H1 (cell line): ENCODE results near the gene TLE5. TPM values are rescaled to one million over a fixed set of nuclear protein-coding genes. Genes with fewer than 3 reads are reported as not detected.

Experiments used
- CTCF ChIA-PET: fragments of 300-600 bp; sonication (Branson Sonifier 250); formaldehyde crosslinking; loops from one replicate; lab custom pipeline; 2021; ENCODE audit not compliant: partially characterized antibody; lab: Charles Lee
- POLR2A ChIA-PET: fragments of 300-600 bp; sonication (Branson Sonifier 250); formaldehyde crosslinking; loops from one replicate; lab custom pipeline; 2021; ENCODE audit warnings: inconsistent platforms; ENCODE audit not compliant: partially characterized antibody; lab: Charles Lee
- DNase-seq, 2 experiments: peaks; one replicate each; pipeline versions ENCODE4 v3.0.0 to v3.0.0-alpha.2; 2010 to 2022; ENCODE audit warnings: low spot score in 2 of 2, low read depth in 1 of 2, mixed read lengths in 1 of 2
- FAIRE-seq: peaks from 2 replicates; lab custom pipeline; 2011; peaks lifted over from hg19 to GRCh38; lab: Jason Lieb, UNC
- H2AFZ ChIP-seq: 2 replicates; pipeline ENCODE4 v1.8.1; 2012; ENCODE audit warnings: low read length, inconsistent platforms
- H2AK5ac ChIP-seq: 2 replicates; pipeline ENCODE4 v1.6.1; 2013; ENCODE audit warnings: low read depth, low read length
- H2BK120ac ChIP-seq: replicated peaks from 2 replicates; pipeline ENCODE3; 2013; ENCODE audit warnings: low read depth, low read length, inconsistent platforms
- H2BK12ac ChIP-seq: 2 replicates; pipeline ENCODE4 v1.6.1; 2013; ENCODE audit warnings: low read depth, low read length
- H2BK15ac ChIP-seq: 2 replicates; pipeline ENCODE4 v1.6.1; 2013; ENCODE audit warnings: low read length
- H2BK20ac ChIP-seq: 2 replicates; pipeline ENCODE4 v1.6.1; 2013; ENCODE audit warnings: low read length
- H2BK5ac ChIP-seq: 2 replicates; pipeline ENCODE4 v1.6.1; 2013; ENCODE audit warnings: low read depth, low read length
- H3K14ac ChIP-seq: 2 replicates; pipeline ENCODE4 v1.6.1; 2013; ENCODE audit warnings: inconsistent platforms; ENCODE audit not compliant: insufficient read length
- H3K18ac ChIP-seq: 2 replicates; pipeline ENCODE4 v1.6.1; 2013; ENCODE audit warnings: low read length; ENCODE audit errors: extremely low read depth
- H3K23ac ChIP-seq: 2 replicates; pipeline ENCODE4 v1.6.1; 2013; ENCODE audit warnings: inconsistent platforms; ENCODE audit not compliant: insufficient read length
- H3K23me2 ChIP-seq: 2 replicates; pipeline ENCODE4 v1.6.1; 2013; ENCODE audit warnings: low read depth, low read length
- H3K27ac ChIP-seq: 2 replicates; pipeline ENCODE4 v1.6.1; 2011; ENCODE audit warnings: low read depth, low read length, inconsistent platforms
- H3K27me3 ChIP-seq, 4 experiments: replicated peaks in 1 of 4; 1 replicate in 1 of 4; 2 replicates in 3 of 4; pipeline versions ENCODE4 v1.6.1 to v1.8.1; 2011 to 2013; ENCODE audit warnings: low read length in 3 of 4, mild to moderate bottlenecking in 3 of 4, inconsistent platforms in 2 of 4, mixed read lengths in 2 of 4, moderate library complexity in 1 of 4; ENCODE audit not compliant: control insufficient read depth in 3 of 4, insufficient read depth in 3 of 4; ENCODE audit errors: extremely low read depth in 1 of 4
- H3K36me3 ChIP-seq, 4 experiments: 2 replicates each; pipeline versions ENCODE4 v1.6.1 to v1.8.1; 2011 to 2013; ENCODE audit warnings: mild to moderate bottlenecking in 4 of 4, low read length in 3 of 4, moderate library complexity in 2 of 4, control low read depth in 1 of 4, inconsistent platforms in 1 of 4; ENCODE audit not compliant: insufficient read depth in 4 of 4, control insufficient read depth in 2 of 4
- H3K4ac ChIP-seq: replicated peaks from 2 replicates; pipeline ENCODE3; 2013; ENCODE audit warnings: low read length, low read depth, mixed read lengths, inconsistent platforms; ENCODE audit not compliant: insufficient read length
- H3K4me1 ChIP-seq, 4 experiments: replicated peaks in 1 of 4; 1 replicate in 1 of 4; 2 replicates in 3 of 4; pipeline versions ENCODE4 v1.6.1 to v1.8.1; 2011 to 2013; ENCODE audit warnings: low read length in 3 of 4, inconsistent platforms in 2 of 4, mixed read lengths in 1 of 4; ENCODE audit not compliant: insufficient read depth in 4 of 4, control insufficient read depth in 3 of 4
- H3K4me2 ChIP-seq, 2 experiments: 2 replicates each; pipeline versions ENCODE4 v1.6.1 to v1.8.1; 2011 to 2013; ENCODE audit warnings: low read depth in 2 of 2, low read length in 2 of 2, control low read depth in 1 of 2, inconsistent platforms in 1 of 2, mild to moderate bottlenecking in 1 of 2; ENCODE audit not compliant: insufficient read depth in 1 of 2
- H3K4me3 ChIP-seq, 4 experiments: fragments of 200-600, 300-600 bp in 1 of 4; sonication (generic), shearing (Covaris generic), sonication (Bioruptor Twin) in 1 of 4; 2 replicates each; pipeline versions ENCODE4 v1.5.1 to v1.8.1; 2011 to 2016; ENCODE audit warnings: low read length in 4 of 4, low read depth in 3 of 4, control low read depth in 2 of 4, inconsistent platforms in 2 of 4, mild to moderate bottlenecking in 2 of 4, mixed read lengths in 1 of 4, moderate library complexity in 1 of 4; ENCODE audit not compliant: insufficient read depth in 2 of 4; ENCODE audit errors: extremely low read depth in 1 of 4
- H3K56ac ChIP-seq: replicated peaks from 2 replicates; pipeline ENCODE3; 2013; ENCODE audit warnings: low read depth, mild to moderate bottlenecking, mixed read lengths, low read length, inconsistent platforms; ENCODE audit not compliant: insufficient read length
- H3K79me1 ChIP-seq: 2 replicates; pipeline ENCODE4 v1.6.1; 2013; ENCODE audit warnings: low read depth, low read length, control low read depth
- H3K79me2 ChIP-seq, 2 experiments: 2 replicates each; pipeline versions ENCODE4 v1.6.1 to v1.8.1; 2012 to 2013; ENCODE audit warnings: low read length in 2 of 2, mild to moderate bottlenecking in 2 of 2, inconsistent platforms in 1 of 2; ENCODE audit not compliant: insufficient read depth in 2 of 2, control insufficient read depth in 1 of 2
- H3K9ac ChIP-seq, 4 experiments: replicated peaks in 1 of 4; 1 replicate in 1 of 4; 2 replicates in 3 of 4; pipeline versions ENCODE4 v1.6.1 to v1.8.1; 2011 to 2013; ENCODE audit warnings: low read depth in 3 of 4, low read length in 3 of 4, control low read depth in 2 of 4, mild to moderate bottlenecking in 2 of 4, moderate library complexity in 2 of 4, inconsistent platforms in 1 of 4; ENCODE audit errors: extremely low read depth in 1 of 4
- H3K9me3 ChIP-seq, 2 experiments: 2 replicates each; pipeline versions ENCODE4 v1.6.1 to v1.8.1; 2012 to 2013; ENCODE audit warnings: mild to moderate bottlenecking in 2 of 2, moderate library complexity in 2 of 2, control low read depth in 1 of 2, inconsistent platforms in 1 of 2, low read depth in 1 of 2, low read length in 1 of 2, mixed read lengths in 1 of 2; ENCODE audit not compliant: insufficient read depth in 2 of 2
- H4K20me1 ChIP-seq, 2 experiments: replicated peaks in 1 of 2; 2 replicates each; pipeline versions ENCODE3 to v1.8.1; 2011 to 2013; ENCODE audit warnings: inconsistent platforms in 2 of 2, low read length in 2 of 2, mild to moderate bottlenecking in 1 of 2; ENCODE audit not compliant: insufficient read depth in 2 of 2, control insufficient read depth in 1 of 2
- H4K5ac ChIP-seq: 2 replicates; pipeline ENCODE4 v1.6.1; 2013; ENCODE audit warnings: low read length, low read depth, mixed read lengths, inconsistent platforms; ENCODE audit not compliant: insufficient read length
- H4K8ac ChIP-seq: 2 replicates; pipeline ENCODE4 v1.8.0; 2013; ENCODE audit warnings: mild to moderate bottlenecking, moderate library complexity, low read length, inconsistent platforms; ENCODE audit not compliant: insufficient read depth; ENCODE audit errors: extremely low read depth
- H4K91ac ChIP-seq: replicated peaks from 2 replicates; pipeline ENCODE3; 2013; ENCODE audit warnings: low read length, mixed read lengths, inconsistent platforms; ENCODE audit not compliant: insufficient read length
- ASH2L ChIP-seq: fragments of 200-600, 300-600 bp; sonication (generic); IDR thresholded peaks from one replicate; pipeline ENCODE4 v1.7.1; 2017; ENCODE audit warnings: low read length
- CHD1 ChIP-seq: IDR thresholded peaks from 2 replicates; pipeline ENCODE4 v1.6.1; 2012; ENCODE audit warnings: low read depth, low read length, improper control_type of control experiment
- CREB1 ChIP-seq: IDR thresholded peaks from 2 replicates; pipeline ENCODE4 v1.6.1; 2012; ENCODE audit warnings: inconsistent platforms
- GABPA ChIP-seq: IDR thresholded peaks from 2 replicates; pipeline ENCODE4 v1.6.1; 2011; ENCODE audit warnings: mild to moderate bottlenecking, low read length, moderate library complexity, borderline replicate concordance; ENCODE audit not compliant: insufficient read depth
- HDAC2 ChIP-seq, 2 experiments: fragments of 300-600 bp in 1 of 2; sonication (generic) in 1 of 2; IDR thresholded peaks; 2 replicates each; pipeline ENCODE4 v1.6.1; 2011 to 2012; ENCODE audit warnings: low read depth in 2 of 2, low read length in 2 of 2, mild to moderate bottlenecking in 2 of 2, moderate library complexity in 2 of 2, borderline replicate concordance in 1 of 2, inconsistent platforms in 1 of 2
- MAFK ChIP-seq: IDR thresholded peaks from 2 replicates; pipeline ENCODE4 v1.6.1; 2012; ENCODE audit warnings: low read depth, mild to moderate bottlenecking, improper control_type of control experiment, low read length
- MAX ChIP-seq: IDR thresholded peaks from 2 replicates; pipeline ENCODE4 v1.6.1; 2012; ENCODE audit warnings: inconsistent platforms
- PHF8 ChIP-seq: fragments of 200-600 bp; sonication (generic); conservative IDR thresholded peaks from 2 replicates; pipeline ENCODE4 v1.7.1; 2012; ENCODE audit warnings: low read depth, mild to moderate bottlenecking, inconsistent platforms, low read length, moderate library complexity
- POLR2AphosphoS5 ChIP-seq: IDR thresholded peaks from 2 replicates; pipeline ENCODE4 v1.6.1; 2011; ENCODE audit warnings: low read depth, low read length
- RAD21 ChIP-seq, 2 experiments: IDR thresholded peaks in 1 of 2; conservative IDR thresholded peaks in 1 of 2; 2 replicates each; pipeline ENCODE4 v1.6.1; 2011; ENCODE audit warnings: low read depth in 2 of 2, low read length in 2 of 2, improper control_type of control experiment in 1 of 2, inconsistent platforms in 1 of 2, mild to moderate bottlenecking in 1 of 2, moderate library complexity in 1 of 2
- SRF ChIP-seq: IDR thresholded peaks from 2 replicates; pipeline ENCODE4 v1.6.1; 2011; ENCODE audit warnings: mild to moderate bottlenecking, low read depth, low read length, moderate library complexity
- whole genome bisulfite sequencing, 2 experiments: shearing (Covaris generic) in 1 of 2; methylation state at CpG; one replicate each; pipeline versions ENCODE4 v1.1.6 to v1.1.7; 2013 to 2015; ENCODE audit warnings: low lambda C conversion rate in 2 of 2, mixed read lengths in 2 of 2, inconsistent platforms in 1 of 2, low coverage in 1 of 2, missing lambda C conversion rate in 1 of 2; ENCODE audit not compliant: insufficient replicate concordance in 2 of 2, insufficient coverage in 1 of 2, insufficient read length in 1 of 2; ENCODE audit errors: extremely low coverage in 1 of 2, missing lambda C conversion rate in 1 of 2; 5-methylcytosine and 5-hydroxymethylcytosine counted together
- polyA plus RNA-seq, 7 experiments: library from polyadenylated mRNA; depleted of rRNA in 3 of 7; stranded (reverse) in 5 of 7; unstranded in 2 of 7; fragments of >200 nt in 5 of 7; fragments of 200-250 nt in 2 of 7; gene quantifications; 1 replicate in 5 of 7; 2 replicates in 1 of 7; 4 replicates in 1 of 7; pipeline versions ENCODE4 v1.2.1 to v1.2.3, GENCODE V29; 2011 to 2013; ENCODE audit warnings: missing spikeins in 2 of 7, mixed read lengths in 2 of 7
- total RNA-seq: library from RNA; stranded (reverse); fragmentation: NEBNext Ultra II Directional; extraction: Animal tissue kit (Norgen Biotek cat#: 25700); gene quantifications from 2 replicates; pipeline ENCODE4 v1.2.1, GENCODE V29; 2021

Gene TLE5
- total and polyA plus RNA-seq, 2 of the 8 experiments (the other 6 are each of a cell fraction or from before 2014, with no cell fraction given): 187 to 285 TPM

GRCh38 chr19:3035542-3036118, 26.7 kb downstream of the TLE5 start:
- POLR2A ChIA-PET: interaction anchor here (0.6 to 4.0 kb wide), 22 partner anchors 9 to 148 kb away, joined by 3 to 56 read pairs (median 4); partner anchors contain the start of genes TLE5 and TLE6
- Histone ChIP-seq H3K4me2 (peak overlapping the region; percentile 71 to 90), H2AFZ (peak overlapping the region; percentile 88)
- TF ChIP-seq GABPA (no peak), MAX (no peak), CREB1 (peak; percentile 91), SRF (no peak), MAFK (no peak), POLR2AphosphoS5 (no peak), HDAC2 (IDR thresholded peaks at IDR 0.05; ENCODE audit: borderline replicate concordance in 1 of 2, low read depth in 2 of 2, low read length in 2 of 2) (peak in 1 of 2 experiments; percentile 98; a peak in 1 of 4 replicates), CHD1 (no peak), RAD21 (IDR thresholded peaks at IDR 0.05 in 1 of 2, conservative IDR thresholded peaks at IDR 0.05 in 1 of 2; ENCODE audit: low read depth in 2 of 2, low read length in 2 of 2) (no peak), ASH2L (no peak), PHF8 (no peak)

More at GRCh38 chr19:3035542-3036118, 26.7 kb downstream of the TLE5 start:
- Histone ChIP-seq H2BK12ac (0 out of 2 replicates have a peak overlapping the region, but pooled peaks have one; percentile 82), H3K9ac (peak overlapping the region in 3 of 4 experiments; percentile 29 to 56 (median 36); a peak in 4 of 7 replicates), H3K4me3 (peak overlapping the region; percentile 44 to 73 (median 57)), H3K4ac (no peak overlapping the region), H2BK120ac (peak overlapping the region; percentile 11), H3K36me3 (no peaks in the 10 kb centered on the region), H2BK20ac (no peak overlapping the region), H4K8ac (peak overlapping the region; percentile 37; the same call in 1 of the 2 replicates), H3K79me1 (no peaks in the 10 kb centered on the region), H3K18ac (peak overlapping the region; percentile 100), H3K9me3 (no peaks in the 10 kb centered on the region), H2BK5ac (peak overlapping the region; percentile 94; the same call in 1 of the 2 replicates), H3K23me2 (peaks cover 16% of the 10 kb centered on the region), H3K27ac (peak overlapping the region; percentile 49; the same call in 1 of the 2 replicates), H3K79me2 (no peaks in the 10 kb centered on the region), H3K23ac (no peak overlapping the region), H4K5ac (peak overlapping the region; percentile 61), H4K91ac (no peak overlapping the region), H4K20me1 (peaks cover 0 to 2% of the 10 kb centered on the region in 2 experiments), H2AK5ac (no peak overlapping the region), H3K27me3 (peaks cover 3 to 28% (median 20%) of the 10 kb centered on the region in 4 experiments; a peak in 5 of 7 replicates), H2BK15ac (peak overlapping the region; percentile 72; the same call in 1 of the 2 replicates), H3K56ac (no peak overlapping the region), H3K14ac (no peak overlapping the region), H3K4me1 (peaks cover 0 to 12% (median 9%) of the 10 kb centered on the region in 4 experiments; a peak in 6 of 7 replicates)
- FAIRE-seq (peak; percentile 90), DNase-seq (peak; percentile 94 to 95)
- CTCF ChIA-PET: interaction anchor here (0.6 to 6.3 kb wide), 22 partner anchors 10 to 376 kb away, joined by 3 to 36 read pairs (median 5); no protein-coding TSS in a partner anchor
- 1% methylated on average over 26 of the region's 29 CpGs; no CpG with 5 or more reads in 1 of the 2 experiments for WGBS, 2 experiments
